GM12891 (cell line): ENCODE results near the gene CHRNE.

Experiments used
- DNase-seq: peaks from one replicate; pipeline ENCODE4 v3.0.0; 2011; ENCODE audit warnings: low spot score; ENCODE audit not compliant: insufficient read length
- FAIRE-seq: peaks from 2 replicates; lab custom pipeline; 2011; peaks lifted over from hg19 to GRCh38; lab: Jason Lieb, UNC
- PAX5 ChIP-seq: IDR thresholded peaks from 2 replicates; pipeline ENCODE4 v1.6.1; 2011; ENCODE audit warnings: low read length, moderate library complexity, mild to moderate bottlenecking; ENCODE audit not compliant: insufficient read depth, severe bottlenecking
- POLR2A ChIP-seq: IDR thresholded peaks from 2 replicates; pipeline ENCODE4 v1.6.1; 2011; ENCODE audit warnings: low read depth, low read length, control low read depth
- POLR2AphosphoS5 ChIP-seq: IDR thresholded peaks from 2 replicates; pipeline ENCODE4 v1.6.1; 2011; ENCODE audit warnings: low read depth, low read length, control low read depth
- POU2F2 ChIP-seq: IDR thresholded peaks from 2 replicates; pipeline ENCODE4 v1.6.1; 2011; ENCODE audit warnings: low read depth, mild to moderate bottlenecking, control low read depth, low read length, moderate library complexity
- SPI1 ChIP-seq: IDR thresholded peaks from 2 replicates; pipeline ENCODE4 v1.6.1; 2011; ENCODE audit warnings: low read depth, low read length, control low read depth
- TAF1 ChIP-seq: IDR thresholded peaks from 2 replicates; pipeline ENCODE4 v1.6.1; 2011; ENCODE audit warnings: low read depth, low read length, control low read depth

Gene CHRNE

DNA sequence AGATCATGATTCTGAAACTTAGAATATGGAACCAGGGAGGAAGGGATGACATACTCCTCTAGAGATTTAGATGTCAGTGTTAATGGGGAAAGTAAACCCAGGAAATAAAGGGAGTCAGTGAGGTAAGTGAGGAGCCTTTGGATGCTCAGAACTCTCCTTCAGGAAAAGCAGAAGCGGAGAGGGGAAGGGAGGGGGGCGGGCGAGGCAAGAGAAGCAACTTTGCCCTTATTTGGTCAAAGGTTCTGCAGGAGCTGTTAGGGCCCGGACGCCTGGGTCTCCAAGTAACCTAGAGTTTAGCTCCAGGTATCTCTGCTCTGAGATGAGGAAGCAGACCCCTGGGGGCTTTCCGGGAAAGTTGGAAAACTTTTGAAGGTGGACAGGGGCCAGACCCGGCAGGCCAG lies 44.1 kb upstream of the CHRNE start:
- FAIRE-seq (no peak), DNase-seq (no peak)
- TF ChIP-seq SPI1, result peak; percentile 56
- TF ChIP-seq POLR2AphosphoS5, result peak; percentile 26; the same call in 1 of the 2 replicates
- TF ChIP-seq TAF1, result 0 out of 2 replicates have a peak, but pooled peaks have one; percentile 14
- no peak for TF ChIP-seq PAX5
- TF ChIP-seq POLR2A, result 0 out of 2 replicates have a peak, but pooled peaks have one; percentile 36
- 0 out of 2 replicates have a peak, but pooled peaks have one; percentile 12 for TF ChIP-seq POU2F2

DNA sequence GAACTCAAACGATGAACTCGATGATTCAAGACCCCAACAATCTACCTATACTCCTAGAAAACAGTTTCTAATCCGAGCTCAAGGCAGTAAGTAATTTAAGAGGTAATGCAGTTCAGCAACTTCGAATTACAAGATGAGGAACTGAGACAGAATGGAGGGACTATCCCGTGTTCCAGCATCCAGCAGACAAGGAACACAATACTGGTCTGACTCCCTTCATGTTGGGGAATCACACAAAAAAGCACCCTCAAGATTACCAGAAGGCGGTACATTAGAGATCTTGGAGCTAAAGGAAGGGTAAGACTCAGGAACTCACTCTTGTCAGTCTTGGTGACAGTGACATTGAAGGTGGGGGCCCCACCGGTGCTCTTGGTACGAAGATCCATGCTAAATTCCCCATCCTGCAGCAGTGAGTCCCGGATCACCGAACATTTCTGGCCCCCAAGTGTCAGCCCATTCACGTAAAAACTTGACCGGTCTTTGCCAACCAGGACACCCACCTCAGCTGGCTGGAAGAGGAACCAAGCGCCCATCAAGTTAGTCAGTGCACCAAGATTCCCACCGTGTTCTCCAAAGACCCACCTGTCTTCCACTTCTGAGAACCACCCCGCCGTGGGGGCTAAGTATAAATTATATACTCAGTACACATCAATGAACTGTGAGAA lies 43.5 kb upstream of the CHRNE start:
- FAIRE-seq (peak; percentile 74), DNase-seq (no peak)

DNA sequence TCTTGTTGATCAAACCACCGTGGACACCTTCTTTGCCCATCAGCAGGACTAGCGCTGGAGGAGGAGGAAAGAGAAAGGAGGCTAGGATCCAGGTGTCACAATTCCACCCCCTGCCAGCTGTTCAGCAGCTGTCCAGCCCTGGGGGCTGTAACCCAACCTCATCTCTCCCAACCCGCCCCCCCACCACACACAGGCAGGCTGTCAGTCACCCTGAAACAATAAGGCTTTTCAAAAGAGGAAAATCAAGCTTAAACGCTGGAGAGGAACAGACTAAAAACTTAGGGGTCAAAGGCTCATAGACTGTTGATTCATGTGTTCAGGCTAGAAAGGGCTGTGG lies 43.0 kb upstream of the CHRNE start:
- DNase-seq, result no peak
- TF ChIP-seq SPI1 (no peak), POU2F2 (peak; percentile 26; the same call in 1 of the 2 replicates), POLR2A (peak; percentile 6; the same call in 1 of the 2 replicates), TAF1 (no peak), PAX5 (no peak), POLR2AphosphoS5 (peak; percentile 43; the same call in 1 of the 2 replicates)
- FAIRE-seq, result no peak

More for the DNA sequence above, 43.5 kb upstream of the CHRNE start:
- TF ChIP-seq TAF1 (no peak), PAX5 (no peak), SPI1 (peak; percentile 93), POLR2AphosphoS5 (peak; percentile 16; the same call in 1 of the 2 replicates), POLR2A (peak; percentile 21), POU2F2 (no peak)

DNA sequence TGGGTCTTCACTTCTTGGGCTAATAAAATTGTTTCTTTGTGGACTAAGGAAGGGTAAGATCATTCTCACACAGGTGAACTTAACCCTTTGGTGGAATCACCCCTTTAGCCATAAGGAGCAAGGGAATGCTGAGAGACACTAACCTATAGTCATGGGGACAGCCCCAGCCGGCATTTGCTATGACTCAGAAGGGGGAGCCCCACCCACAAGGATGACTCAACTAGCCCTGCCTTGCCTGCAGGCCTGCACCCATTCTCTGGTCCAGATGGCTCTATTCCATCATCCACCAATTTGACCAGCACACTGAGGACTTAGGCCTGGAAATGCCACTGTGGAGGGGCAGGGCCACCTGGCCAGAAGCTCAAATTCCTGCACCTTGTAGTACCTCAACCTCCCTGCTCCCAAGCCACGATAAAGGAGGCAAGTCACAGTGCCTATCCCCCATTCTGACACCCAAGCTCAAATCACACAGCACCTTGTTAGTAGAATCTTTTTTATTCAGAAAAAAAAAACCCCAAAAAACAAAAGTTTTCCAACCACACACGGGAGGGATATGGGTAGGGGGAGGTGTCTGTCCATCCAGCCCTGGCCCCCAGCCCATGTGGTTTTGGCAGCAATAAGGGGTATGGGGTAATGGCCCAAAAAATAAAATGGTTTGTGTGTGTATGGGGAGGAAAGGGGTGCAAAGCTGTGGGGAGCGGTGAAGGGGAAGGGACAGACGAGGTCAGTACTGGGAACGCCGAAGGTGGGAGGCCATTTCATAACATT lies 42.5 kb upstream of the CHRNE start:
- TF ChIP-seq TAF1 (peak; percentile 10), POLR2AphosphoS5 (peak; percentile 34), PAX5 (no peak), POLR2A (peak; percentile 80), SPI1 (no peak), POU2F2 (peak; percentile 87; the same call in 1 of the 2 replicates)
- FAIRE-seq, result peak; percentile 94
- no peak for DNase-seq

DNA sequence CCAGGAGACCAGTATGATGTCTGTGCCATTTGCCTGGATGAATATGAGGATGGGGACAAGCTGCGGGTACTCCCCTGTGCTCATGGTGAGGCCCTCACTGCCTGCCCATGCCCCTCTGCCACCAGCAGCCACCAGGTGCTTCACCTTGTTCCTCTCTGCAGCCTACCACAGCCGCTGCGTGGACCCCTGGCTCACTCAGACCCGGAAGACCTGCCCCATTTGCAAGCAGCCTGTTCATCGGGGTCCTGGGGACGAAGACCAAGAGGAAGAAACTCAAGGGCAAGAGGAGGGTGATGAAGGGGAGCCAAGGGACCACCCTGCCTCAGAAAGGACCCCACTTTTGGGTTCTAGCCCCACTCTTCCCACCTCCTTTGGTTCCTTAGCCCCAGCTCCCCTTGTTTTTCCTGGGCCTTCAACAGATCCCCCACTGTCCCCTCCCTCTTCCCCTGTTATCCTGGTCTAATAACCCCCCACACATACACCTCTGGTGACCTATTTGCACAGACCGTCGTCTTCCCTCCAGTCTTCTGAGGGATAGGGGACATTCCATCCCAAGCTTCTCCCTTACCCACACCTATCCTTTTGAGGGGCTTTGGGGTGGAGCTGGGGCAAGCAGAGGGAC lies 41.8 kb upstream of the CHRNE start:
- FAIRE-seq, result no peak
- DNase-seq, result no peak
- peak; percentile 7; the same call in 1 of the 2 replicates for TF ChIP-seq SPI1
- TF ChIP-seq POLR2A, result peak; percentile 84
- peak; percentile 96 for TF ChIP-seq POU2F2
- no peak for TF ChIP-seq PAX5
- TF ChIP-seq TAF1, result peak; percentile 17
- peak; percentile 92 for TF ChIP-seq POLR2AphosphoS5

DNA sequence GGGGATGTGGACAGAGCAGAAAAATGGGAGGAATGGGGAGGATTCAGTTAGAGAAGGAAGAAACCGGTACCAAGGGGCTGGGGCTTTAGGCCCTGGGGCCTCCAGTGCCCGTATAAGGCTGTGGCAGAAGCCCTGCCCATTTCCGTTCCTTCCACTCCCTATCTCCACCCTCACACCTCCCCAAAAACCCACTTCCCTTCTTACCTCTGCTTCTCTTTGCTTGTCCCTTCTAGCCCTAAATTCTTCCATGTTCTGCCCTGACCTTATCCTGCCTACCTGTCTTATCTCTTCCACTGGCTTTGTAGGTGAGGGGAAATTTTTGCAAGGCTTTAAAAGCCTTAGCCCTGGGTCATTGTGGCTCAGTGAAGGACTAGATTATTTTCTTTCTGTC lies 41.3 kb upstream of the CHRNE start:
- FAIRE-seq (peak; percentile 84), DNase-seq (no peak)
- TF ChIP-seq POLR2A, result peak; percentile 53; the same call in 1 of the 2 replicates
- TF ChIP-seq TAF1, result peak; percentile 25; the same call in 1 of the 2 replicates
- TF ChIP-seq PAX5, result no peak
- TF ChIP-seq POU2F2, result peak; percentile 72; the same call in 1 of the 2 replicates
- peak; percentile 86 for TF ChIP-seq SPI1
- no peak for TF ChIP-seq POLR2AphosphoS5

DNA sequence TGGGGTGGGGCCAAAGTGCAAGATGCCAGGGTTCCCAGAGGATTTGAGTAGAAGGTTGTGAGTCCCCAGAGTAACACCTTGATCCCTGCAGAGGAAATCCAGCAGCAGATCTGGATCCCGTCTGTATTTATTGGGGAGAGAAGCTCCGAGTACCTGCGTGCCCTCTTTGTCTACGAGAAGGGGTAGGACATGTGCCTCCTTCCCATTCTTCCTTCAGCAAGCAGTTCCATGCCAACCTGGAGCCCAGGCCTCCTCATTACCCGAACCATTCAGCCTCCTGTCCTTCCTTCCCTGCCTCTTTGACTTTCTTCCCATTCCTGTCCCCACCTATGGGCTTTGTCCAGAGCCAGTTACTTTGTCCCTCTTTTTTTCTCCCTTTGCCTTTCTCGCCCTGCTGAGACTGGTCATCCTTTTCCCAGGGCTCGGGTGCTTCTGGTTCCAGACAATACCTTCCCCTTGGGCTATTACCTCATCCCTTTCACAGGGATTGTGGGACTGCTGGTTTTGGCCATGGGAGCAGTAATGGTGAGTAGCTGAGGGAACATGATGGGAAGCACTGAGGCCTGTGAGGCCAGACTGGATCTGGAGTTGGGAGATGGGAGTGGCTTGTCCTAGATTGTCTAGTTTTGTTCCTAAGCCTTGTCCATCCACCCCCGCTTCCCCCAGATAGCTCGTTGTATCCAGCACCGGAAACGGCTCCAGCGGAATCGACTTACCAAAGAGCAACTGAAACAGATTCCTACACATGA lies 40.0 kb upstream of the CHRNE start:
- DNase-seq, result no peak
- TF ChIP-seq PAX5 (no peak), POU2F2 (0 out of 2 replicates have a peak, but pooled peaks have one; percentile 9), POLR2A (peak; percentile 59), SPI1 (no peak), TAF1 (no peak), POLR2AphosphoS5 (peak; percentile 50)
- FAIRE-seq, result no peak

DNA sequence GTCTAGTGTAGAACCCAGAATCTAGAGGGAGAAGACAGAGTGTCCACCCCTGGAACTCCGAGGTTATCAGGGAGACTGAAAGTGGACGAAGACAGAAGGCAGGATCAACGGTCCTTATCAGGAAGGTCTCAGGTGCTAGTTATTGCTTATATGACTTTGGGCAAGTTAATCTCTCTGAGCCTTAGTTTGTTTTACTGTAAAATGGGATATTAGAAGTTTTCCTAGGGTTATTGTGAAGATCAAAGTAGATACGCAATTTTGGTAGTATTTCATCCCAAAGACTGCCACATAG lies 38.4 kb upstream of the CHRNE start:
- DNase-seq (no peak), FAIRE-seq (peak; percentile 16)
- TF ChIP-seq SPI1 (no peak), POLR2AphosphoS5 (no peak), POU2F2 (no peak), PAX5 (no peak), POLR2A (no peak), TAF1 (no peak)
